ENCODE results near the gene MRPL38.
"Not testable (repeated sequence)": the region's sequence is repeated elsewhere in the genome, so short reads cannot be mapped to it uniquely, and the experiment has no call there.

Gene MRPL38

GRCh38 chr17:75898791-75899190 is 5.9 kb downstream of the MRPL38 start:
- in situ Hi-C loops (cut with HindIII; ENCODE audit: low sequenced_read_pairs): no loop called here

- in situ Hi-C loops (cut with HindIII; ENCODE audit: low sequenced_read_pairs): no loop called here
These were observed 6.6 kb downstream of the MRPL38 start for GRCh38 chr17:75898065-75898464.

- in situ Hi-C loops (cut with HindIII; ENCODE audit: low sequenced_read_pairs): no loop called here
These were observed 7.3 kb downstream of the MRPL38 start for GRCh38 chr17:75897160-75898019.

GRCh38 chr17:75896415-75897159 is 8.1 kb downstream of the MRPL38 start, which contains the start of gene TRIM65:
TSS of gene TRIM65 (minus strand) at chr17:75896951. CDS start at chr17:75896937, 14 bp downstream.
- in situ Hi-C loops (cut with HindIII; ENCODE audit: low sequenced_read_pairs): no loop called here

- in situ Hi-C loops (cut with HindIII; ENCODE audit: low sequenced_read_pairs): no loop called here
These were observed 9.1 kb downstream of the MRPL38 start for GRCh38 chr17:75895370-75896155.

GRCh38 chr17:75894049-75894733 is 10.5 kb downstream of the MRPL38 start:
- in situ Hi-C loops (cut with HindIII; ENCODE audit: low sequenced_read_pairs): no loop called here

- in situ Hi-C loops (cut with HindIII; ENCODE audit: low sequenced_read_pairs): no loop called here
These were observed 11.2 kb downstream of the MRPL38 start for GRCh38 chr17:75893305-75894048.

- in situ Hi-C loops (cut with HindIII; ENCODE audit: low sequenced_read_pairs): no loop called here
These were observed 12.0 kb downstream of the MRPL38 start for GRCh38 chr17:75892556-75893224.

- in situ Hi-C loops (cut with HindIII; ENCODE audit: low sequenced_read_pairs): no loop called here
These were observed 12.8 kb downstream of the MRPL38 start for GRCh38 chr17:75891605-75892555.

- in situ Hi-C loops (cut with HindIII; ENCODE audit: low sequenced_read_pairs): no loop called here
These were observed 13.6 kb downstream of the MRPL38 start for GRCh38 chr17:75891022-75891604.

GRCh38 chr17:75889454-75889853 is 15.2 kb downstream of the MRPL38 start:
- in situ Hi-C loops (cut with HindIII; ENCODE audit: low sequenced_read_pairs): no loop called here

GRCh38 chr17:75888484-75888883 is 16.2 kb downstream of the MRPL38 start:
- in situ Hi-C loops (cut with HindIII; ENCODE audit: low sequenced_read_pairs): no loop called here

- in situ Hi-C loops (cut with HindIII; ENCODE audit: low sequenced_read_pairs): not testable (repeated sequence)
These were observed 18.8 kb downstream of the MRPL38 start for GRCh38 chr17:75885860-75886259.

GRCh38 chr17:75885431-75885830 is 19.3 kb downstream of the MRPL38 start:
- in situ Hi-C loops (cut with HindIII; ENCODE audit: low sequenced_read_pairs): no loop called here

GRCh38 chr17:75881678-75882454 is 22.8 kb downstream of the MRPL38 start:
- in situ Hi-C loops (cut with HindIII; ENCODE audit: low sequenced_read_pairs): no loop called here

- in situ Hi-C loops (cut with HindIII; ENCODE audit: low sequenced_read_pairs): no loop called here
These were observed 24.4 kb downstream of the MRPL38 start for GRCh38 chr17:75880266-75880665.

Data from endothelial cell of hepatic sinusoid (primary cell).